Fibroblast of peridontal ligament (primary cell): ENCODE results near the gene CACNB4.
A peak's percentile ranks its signal among the peaks of the same experiment; 100 is the strongest.
"Not testable (repeated sequence)": the region's sequence is repeated elsewhere in the genome, so short reads cannot be mapped to it uniquely, and the experiment has no call there.

ENCODE experiments used
- DNase-seq: peaks from one replicate; pipeline ENCODE4 v3.0.0-alpha.2; 2010; ENCODE audit errors: extremely low read depth

CACNB4 gene

GRCh38 chr2:151905963-151906632 is 192.7 kb downstream of the CACNB4 start:
- no peak for DNase-seq

- DNase-seq = no peak
Measured at GRCh38 chr2:151904807-151905206, 194.0 kb downstream of the CACNB4 start.

GRCh38 chr2:151904021-151904420 is 194.8 kb downstream of the CACNB4 start:
- DNase-seq = no peak

- DNase-seq = no peak
Measured at GRCh38 chr2:151902829-151903228, 196.0 kb downstream of the CACNB4 start.

- DNase-seq = no peak
Measured at GRCh38 chr2:151900331-151900730, 198.5 kb downstream of the CACNB4 start.

GRCh38 chr2:151899156-151899555 is 199.7 kb downstream of the CACNB4 start:
- DNase-seq = no peak

GRCh38 chr2:151891566-151892194 is 207.2 kb downstream of the CACNB4 start:
- no peak for DNase-seq

- DNase-seq = no peak
Measured at GRCh38 chr2:151887164-151887563, 211.7 kb downstream of the CACNB4 start.

GRCh38 chr2:151886241-151886640 is 212.6 kb downstream of the CACNB4 start:
- DNase-seq = no peak

- DNase-seq = no peak
Measured at GRCh38 chr2:151882786-151883445, 215.9 kb downstream of the CACNB4 start.

- DNase-seq = no peak
Measured at GRCh38 chr2:151881342-151881741, 217.5 kb downstream of the CACNB4 start.

GRCh38 chr2:151880586-151880985 is 218.3 kb downstream of the CACNB4 start:
- no peak for DNase-seq

GRCh38 chr2:151878655-151879563 is 219.9 kb downstream of the CACNB4 start:
- peak; percentile 5 for DNase-seq

- no peak for DNase-seq
Measured at GRCh38 chr2:151878204-151878603, 220.6 kb downstream of the CACNB4 start.

- DNase-seq = not testable (repeated sequence)
Measured at GRCh38 chr2:151875631-151876030, 223.2 kb downstream of the CACNB4 start.

GRCh38 chr2:151872463-151872862 is 226.4 kb downstream of the CACNB4 start:
- DNase-seq = peak; percentile 33

- DNase-seq = no peak
Measured at GRCh38 chr2:151869291-151869690, 229.6 kb downstream of the CACNB4 start.

GRCh38 chr2:151862700-151863099 is 236.1 kb downstream of the CACNB4 start:
- no peak for DNase-seq

GRCh38 chr2:151861174-151861573 is 237.7 kb downstream of the CACNB4 start:
- no peak for DNase-seq

- peak; percentile 9 for DNase-seq
Measured at GRCh38 chr2:151860613-151861146, 238.2 kb downstream of the CACNB4 start.

GRCh38 chr2:151860210-151860609 is 238.6 kb downstream of the CACNB4 start:
- no peak for DNase-seq

- DNase-seq = no peak
Measured at GRCh38 chr2:151857650-151858049, 241.2 kb downstream of the CACNB4 start.
